Activated CD8-positive, alpha-beta memory T cell treated with anti-CD3 and anti-CD28 coated beads for 36 hours (primary cell): ENCODE data around the gene SCTR. TPM values are rescaled to one million over a fixed set of nuclear protein-coding genes. Genes with fewer than 3 reads are reported as not detected.

Source experiments
- CTCF ChIA-PET: fragments of 350-600 bp; sonication (Branson Sonifier 250); formaldehyde crosslinking; loops from one replicate; lab custom pipeline; 2021; ENCODE audit warnings: antibody characterized with exemption; lab: Charles Lee
- POLR2A ChIA-PET: fragments of 350-600 bp; sonication (Branson Sonifier 250); formaldehyde crosslinking; loops from one replicate; lab custom pipeline; 2021; ENCODE audit warnings: antibody characterized with exemption; lab: Charles Lee
- total RNA-seq, 2 experiments: library from RNA; stranded (reverse); gene quantifications; one replicate each; pipeline ENCODE4 v1.2.3, GENCODE V29; 2021

SCTR gene
- total RNA-seq, 2 experiments from 2014 or later, result not detected

- ChIA-PET CTCF (no interaction called here), POLR2A (no interaction called here)
Observed at GRCh38 chr2:119435953-119436297, 88.4 kb downstream of the SCTR start.

GRCh38 chr2:119435081-119435952 is 89.0 kb downstream of the SCTR start:
- POLR2A ChIA-PET, result no interaction called here
- CTCF ChIA-PET, result no interaction called here

GRCh38 chr2:119434664-119435063 is 89.6 kb downstream of the SCTR start:
- ChIA-PET CTCF (no interaction called here), POLR2A (no interaction called here)

- CTCF ChIA-PET, result no interaction called here
- POLR2A ChIA-PET, result no interaction called here
Observed at GRCh38 chr2:119433636-119434327, 90.5 kb downstream of the SCTR start.

- POLR2A ChIA-PET, result no interaction called here
Observed at GRCh38 chr2:119432851-119433522, 91.3 kb downstream of the SCTR start.

GRCh38 chr2:119431976-119432850 is 92.1 kb downstream of the SCTR start:
- ChIA-PET POLR2A (interaction anchor here (0.6 kb wide), 1 partner anchor 30 kb away, joined by 5 read pairs; no protein-coding TSS in a partner anchor), CTCF (no interaction called here)

More at GRCh38 chr2:119432851-119433522, 91.3 kb downstream of the SCTR start:
- CTCF ChIA-PET, result no interaction called here

- POLR2A ChIA-PET, result interaction anchor here (0.6 kb wide), 1 partner anchor 30 kb away, joined by 5 read pairs; no protein-coding TSS in a partner anchor
- CTCF ChIA-PET, result no interaction called here
Observed at GRCh38 chr2:119431155-119431975, 92.9 kb downstream of the SCTR start, which contains the start of gene TMEM37. Gene TMEM37, plus strand, starts transcription at chr2:119431854. Its CDS starts 50 bp downstream, at chr2:119431904.

GRCh38 chr2:119430023-119430498 is 94.2 kb downstream of the SCTR start:
- CTCF ChIA-PET, result no interaction called here
- POLR2A ChIA-PET, result no interaction called here

- CTCF ChIA-PET, result no interaction called here
- POLR2A ChIA-PET, result no interaction called here
Observed at GRCh38 chr2:119429225-119429981, 94.9 kb downstream of the SCTR start.

- POLR2A ChIA-PET, result no interaction called here
- CTCF ChIA-PET, result no interaction called here
Observed at GRCh38 chr2:119428488-119429224, 95.6 kb downstream of the SCTR start.

- ChIA-PET POLR2A (no interaction called here), CTCF (no interaction called here)
Observed at GRCh38 chr2:119427756-119428155, 96.5 kb downstream of the SCTR start.

- CTCF ChIA-PET, result no interaction called here
- POLR2A ChIA-PET, result no interaction called here
Observed at GRCh38 chr2:119426801-119427395, 97.4 kb downstream of the SCTR start.

GRCh38 chr2:119426396-119426675 is 97.9 kb downstream of the SCTR start:
- ChIA-PET CTCF (no interaction called here), POLR2A (no interaction called here)

- POLR2A ChIA-PET, result no interaction called here
- CTCF ChIA-PET, result no interaction called here
Observed at GRCh38 chr2:119425620-119426395, 98.5 kb downstream of the SCTR start.

- ChIA-PET POLR2A (no interaction called here), CTCF (no interaction called here)
Observed at GRCh38 chr2:119425119-119425405, 99.2 kb downstream of the SCTR start.
